ENCODE measurements around the gene DNAL1.

GRCh38 chr14:73660511-73660910, 15.7 kb downstream of the DNAL1 start:
- no peak for TF ChIP-seq CTCF (IDR thresholded peaks at IDR 0.05; ENCODE audit: low read length)
- no peak for TF ChIP-seq EZH2 (IDR thresholded peaks at IDR 0.05; ENCODE audit: borderline replicate concordance, low read length)
